Measurements from ENCODE around the gene SCGB3A2. TPM values are rescaled to one million over a fixed set of nuclear protein-coding genes. Genes with fewer than 3 reads are reported as not detected.

Gene SCGB3A2
- polyA plus RNA-seq, 1 donor from 2014 or later = not detected

GRCh38 chr5:147854331-147854730, 24.2 kb upstream of the SCGB3A2 start:
- H4K20me1 ChIP-seq (ENCODE audit: insufficient read depth) = no peaks in the 10 kb centered on the region
- H2AFZ ChIP-seq (ENCODE audit: low read depth, low read length) = no peak overlapping the region
- H3K9me2 ChIP-seq (ENCODE audit: insufficient read depth, low read length) = no peaks in the 10 kb centered on the region
- no peak overlapping the region for H3K27ac ChIP-seq (ENCODE audit: low read length)
- H3K27me3 ChIP-seq (ENCODE audit: insufficient read depth, low read depth, low read length) = no peaks in the 10 kb centered on the region
- H3K79me2 ChIP-seq (replicated peaks; ENCODE audit: insufficient read depth, low read length) = no peaks in the 10 kb centered on the region
- no peak overlapping the region for H3K9ac ChIP-seq (ENCODE audit: low read length)
- no peak overlapping the region for H3K4me3 ChIP-seq (ENCODE audit: low read length)
- no peaks in the 10 kb centered on the region for H3K9me3 ChIP-seq (ENCODE audit: low read length)
- no peak overlapping the region for H3K4me2 ChIP-seq (ENCODE audit: low read length)
- no peaks in the 10 kb centered on the region for H3K36me3 ChIP-seq (ENCODE audit: insufficient read depth, low read length)
- H3F3A ChIP-seq (ENCODE audit: insufficient read depth, low read length, poor library complexity, severe bottlenecking) = no peaks in the 10 kb centered on the region
- TF ChIP-seq TAF1 (IDR thresholded peaks at IDR 0.05; ENCODE audit: low read depth) (no peak), REST (IDR thresholded peaks at IDR 0.05; ENCODE audit: borderline replicate concordance) (no peak), EP300 (conservative IDR thresholded peaks at IDR 0.05; ENCODE audit: poor library complexity, severe bottlenecking) (no peak), EZH2 (IDR thresholded peaks at IDR 0.05; ENCODE audit: borderline replicate concordance, insufficient read depth, low read length, poor library complexity, severe bottlenecking) (no peak), MXI1 (conservative IDR thresholded peaks at IDR 0.05; ENCODE audit: poor library complexity, severe bottlenecking) (no peak), POLR2AphosphoS5 (IDR thresholded peaks at IDR 0.05) (no peak), RAD21 (conservative IDR thresholded peaks at IDR 0.05) (no peak), SMC3 (conservative IDR thresholded peaks at IDR 0.05; ENCODE audit: poor library complexity) (no peak)

- Histone ChIP-seq H3K4me2 (ENCODE audit: low read length) (no peak overlapping the region), H2AFZ (ENCODE audit: low read depth, low read length) (no peak overlapping the region), H4K20me1 (ENCODE audit: insufficient read depth) (no peaks in the 10 kb centered on the region), H3K36me3 (ENCODE audit: insufficient read depth, low read length) (no peaks in the 10 kb centered on the region), H3K79me2 (replicated peaks; ENCODE audit: insufficient read depth, low read length) (no peaks in the 10 kb centered on the region), H3K27me3 (ENCODE audit: insufficient read depth, low read depth, low read length) (no peaks in the 10 kb centered on the region), H3F3A (ENCODE audit: insufficient read depth, low read length, poor library complexity, severe bottlenecking) (no peaks in the 10 kb centered on the region), H3K9me2 (ENCODE audit: insufficient read depth, low read length) (no peaks in the 10 kb centered on the region), H3K4me3 (ENCODE audit: low read length) (no peak overlapping the region), H3K9me3 (ENCODE audit: low read length) (no peaks in the 10 kb centered on the region), H3K9ac (ENCODE audit: low read length) (no peak overlapping the region), H3K27ac (ENCODE audit: low read length) (no peak overlapping the region)
- TF ChIP-seq MXI1 (conservative IDR thresholded peaks at IDR 0.05; ENCODE audit: poor library complexity, severe bottlenecking) (no peak), EZH2 (IDR thresholded peaks at IDR 0.05; ENCODE audit: borderline replicate concordance, insufficient read depth, low read length, poor library complexity, severe bottlenecking) (no peak), REST (IDR thresholded peaks at IDR 0.05; ENCODE audit: borderline replicate concordance) (no peak), TAF1 (IDR thresholded peaks at IDR 0.05; ENCODE audit: low read depth) (no peak), SMC3 (conservative IDR thresholded peaks at IDR 0.05; ENCODE audit: poor library complexity) (no peak), CTCF (IDR thresholded peaks at IDR 0.05; ENCODE audit: poor library complexity, severe bottlenecking) (no peak), RAD21 (conservative IDR thresholded peaks at IDR 0.05) (no peak)
Measured at GRCh38 chr5:147854894-147855773, 23.4 kb upstream of the SCGB3A2 start.
